Measurements from ENCODE around the gene MYO9B. TPM values are rescaled to one million over a fixed set of nuclear protein-coding genes. Genes with fewer than 3 reads are reported as not detected.

The MYO9B gene
- total RNA-seq, 1 experiment from 2014 or later, result 79.4 TPM

DNA sequence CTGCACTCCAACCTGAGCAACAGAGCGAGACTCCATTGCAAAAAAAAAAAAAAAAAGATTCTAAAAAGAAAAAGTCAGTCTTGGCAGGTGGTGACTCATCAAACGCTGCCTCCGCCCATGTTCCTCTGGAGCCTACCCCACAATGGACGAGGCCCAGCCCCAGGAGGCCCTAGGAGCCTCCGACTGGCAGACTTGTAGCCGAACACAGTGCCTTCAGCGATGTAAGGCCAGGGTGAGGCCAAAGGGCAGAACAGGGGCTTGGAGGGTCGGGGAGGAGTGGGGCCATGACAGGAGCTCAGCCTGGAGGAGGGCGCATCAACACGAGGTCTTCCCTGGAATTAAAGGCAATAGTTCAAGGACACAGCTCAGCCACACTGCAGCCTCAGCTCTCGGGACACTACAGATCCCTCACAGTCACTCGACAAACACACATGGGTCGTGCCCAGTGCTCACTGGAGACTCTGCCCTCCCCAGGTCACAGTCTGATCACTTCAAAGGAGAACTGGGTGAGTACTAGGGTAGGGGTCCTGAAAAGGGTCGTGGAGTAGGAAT, 144.7 kb downstream of the MYO9B start:
- H3K9me3 ChIP-seq (ENCODE audit: control insufficient read depth, insufficient read depth, low read depth, low read length), result no peaks in the 10 kb centered on the region
- H3K36me3 ChIP-seq (ENCODE audit: control insufficient read depth, insufficient read depth, low read length), result no peaks in the 10 kb centered on the region
- no peak for DNase-seq (ENCODE audit: low read depth, low spot score)
- intact Hi-C loops (cut with micrococcal nuclease; ENCODE audit: unreplicated experiment) (loop anchor here (10.0 kb wide), 1 partner anchor 65 kb away; the partner anchor contains the start of gene ANKLE1), in situ Hi-C loops (cut with HindIII; ENCODE audit: low pct_unique_long_range_greater_than_20kb, low sequenced_read_pairs) (no loop called here)
- no peaks in the 10 kb centered on the region for H3K27me3 ChIP-seq (ENCODE audit: control insufficient read depth, insufficient read depth, low read length)
- ATAC-seq, result no peak
- TF ChIP-seq TCF7L2 (IDR thresholded peaks at IDR 0.05; ENCODE audit: low read depth, low read length), result no peak
- peak; percentile 21; the same call in 1 of the 2 replicates for TF ChIP-seq POLR2AphosphoS5 (IDR thresholded peaks at IDR 0.05; ENCODE audit: low read depth, low read length)
- no peak overlapping the region for H3K4me3 ChIP-seq (ENCODE audit: low read depth in 2 of 2, low read length in 2 of 2)
- H3K27ac ChIP-seq (ENCODE audit: low read length), result no peak overlapping the region
- BruUV-seq (replicated peaks), result no TSS peak
- POLR2A ChIA-PET, result no interaction called here
- no peaks in the 10 kb centered on the region for H3K4me1 ChIP-seq (ENCODE audit: control insufficient read depth, insufficient read depth, low read length)
- CTCF ChIA-PET, result no interaction called here

DNA sequence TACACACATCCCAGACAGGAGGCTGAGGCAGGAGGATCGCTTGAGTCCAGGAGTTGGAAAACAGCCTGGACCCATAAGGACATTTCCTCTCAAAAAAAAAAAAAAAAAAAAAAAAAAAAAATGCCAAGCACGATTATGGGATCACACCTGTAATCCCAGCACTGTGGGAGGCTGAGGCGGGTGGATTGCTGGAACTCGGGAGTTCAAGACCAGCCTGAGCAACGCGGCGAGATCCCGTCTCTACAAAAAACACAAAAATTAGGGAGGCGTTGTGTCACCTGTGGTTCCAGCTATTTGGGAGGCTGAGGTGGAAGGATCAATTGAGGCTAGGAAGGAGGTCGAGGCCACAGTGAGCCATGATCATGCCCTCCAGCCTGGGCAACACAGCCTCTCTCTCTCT, 149.5 kb downstream of the MYO9B start:
- no TSS peak for BruUV-seq (replicated peaks)
- no peak for ATAC-seq
- in situ Hi-C loops (cut with HindIII; ENCODE audit: low pct_unique_long_range_greater_than_20kb, low sequenced_read_pairs), result no loop called here

More for the DNA sequence above, 149.5 kb downstream of the MYO9B start:
- Histone ChIP-seq H3K4me1 (ENCODE audit: control insufficient read depth, insufficient read depth, low read length) (peaks cover 4% of the 10 kb centered on the region), H3K27me3 (ENCODE audit: control insufficient read depth, insufficient read depth, low read length) (no peaks in the 10 kb centered on the region), H3K36me3 (ENCODE audit: control insufficient read depth, insufficient read depth, low read length) (no peaks in the 10 kb centered on the region; the same call in 1 of the 2 replicates), H3K27ac (ENCODE audit: low read length) (no peak overlapping the region), H3K9me3 (ENCODE audit: control insufficient read depth, insufficient read depth, low read depth, low read length) (no peaks in the 10 kb centered on the region), H3K4me3 (ENCODE audit: low read depth in 2 of 2, low read length in 2 of 2) (peak overlapping the region in 1 of 2 experiments; percentile 76; a peak in 2 of 4 replicates)
- ChIA-PET CTCF (no interaction called here), POLR2A (no interaction called here)
- TF ChIP-seq, protein P1, sequence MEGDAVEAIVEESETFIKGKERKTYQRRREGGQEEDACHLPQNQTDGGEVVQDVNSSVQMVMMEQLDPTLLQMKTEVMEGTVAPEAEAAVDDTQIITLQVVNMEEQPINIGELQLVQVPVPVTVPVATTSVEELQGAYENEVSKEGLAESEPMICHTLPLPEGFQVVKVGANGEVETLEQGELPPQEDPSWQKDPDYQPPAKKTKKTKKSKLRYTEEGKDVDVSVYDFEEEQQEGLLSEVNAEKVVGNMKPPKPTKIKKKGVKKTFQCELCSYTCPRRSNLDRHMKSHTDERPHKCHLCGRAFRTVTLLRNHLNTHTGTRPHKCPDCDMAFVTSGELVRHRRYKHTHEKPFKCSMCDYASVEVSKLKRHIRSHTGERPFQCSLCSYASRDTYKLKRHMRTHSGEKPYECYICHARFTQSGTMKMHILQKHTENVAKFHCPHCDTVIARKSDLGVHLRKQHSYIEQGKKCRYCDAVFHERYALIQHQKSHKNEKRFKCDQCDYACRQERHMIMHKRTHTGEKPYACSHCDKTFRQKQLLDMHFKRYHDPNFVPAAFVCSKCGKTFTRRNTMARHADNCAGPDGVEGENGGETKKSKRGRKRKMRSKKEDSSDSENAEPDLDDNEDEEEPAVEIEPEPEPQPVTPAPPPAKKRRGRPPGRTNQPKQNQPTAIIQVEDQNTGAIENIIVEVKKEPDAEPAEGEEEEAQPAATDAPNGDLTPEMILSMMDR (IDR thresholded peaks at IDR 0.05), result no peak
- TF ChIP-seq SIN3A (IDR thresholded peaks at IDR 0.05; ENCODE audit: borderline replicate concordance, insufficient read depth, low read depth, low read length), result no peak
- no peak for TF ChIP-seq TCF7L2 (IDR thresholded peaks at IDR 0.05; ENCODE audit: low read depth, low read length)
- no peak for TF ChIP-seq POLR2AphosphoS5 (IDR thresholded peaks at IDR 0.05; ENCODE audit: low read depth, low read length)
- TF ChIP-seq, protein P2, sequence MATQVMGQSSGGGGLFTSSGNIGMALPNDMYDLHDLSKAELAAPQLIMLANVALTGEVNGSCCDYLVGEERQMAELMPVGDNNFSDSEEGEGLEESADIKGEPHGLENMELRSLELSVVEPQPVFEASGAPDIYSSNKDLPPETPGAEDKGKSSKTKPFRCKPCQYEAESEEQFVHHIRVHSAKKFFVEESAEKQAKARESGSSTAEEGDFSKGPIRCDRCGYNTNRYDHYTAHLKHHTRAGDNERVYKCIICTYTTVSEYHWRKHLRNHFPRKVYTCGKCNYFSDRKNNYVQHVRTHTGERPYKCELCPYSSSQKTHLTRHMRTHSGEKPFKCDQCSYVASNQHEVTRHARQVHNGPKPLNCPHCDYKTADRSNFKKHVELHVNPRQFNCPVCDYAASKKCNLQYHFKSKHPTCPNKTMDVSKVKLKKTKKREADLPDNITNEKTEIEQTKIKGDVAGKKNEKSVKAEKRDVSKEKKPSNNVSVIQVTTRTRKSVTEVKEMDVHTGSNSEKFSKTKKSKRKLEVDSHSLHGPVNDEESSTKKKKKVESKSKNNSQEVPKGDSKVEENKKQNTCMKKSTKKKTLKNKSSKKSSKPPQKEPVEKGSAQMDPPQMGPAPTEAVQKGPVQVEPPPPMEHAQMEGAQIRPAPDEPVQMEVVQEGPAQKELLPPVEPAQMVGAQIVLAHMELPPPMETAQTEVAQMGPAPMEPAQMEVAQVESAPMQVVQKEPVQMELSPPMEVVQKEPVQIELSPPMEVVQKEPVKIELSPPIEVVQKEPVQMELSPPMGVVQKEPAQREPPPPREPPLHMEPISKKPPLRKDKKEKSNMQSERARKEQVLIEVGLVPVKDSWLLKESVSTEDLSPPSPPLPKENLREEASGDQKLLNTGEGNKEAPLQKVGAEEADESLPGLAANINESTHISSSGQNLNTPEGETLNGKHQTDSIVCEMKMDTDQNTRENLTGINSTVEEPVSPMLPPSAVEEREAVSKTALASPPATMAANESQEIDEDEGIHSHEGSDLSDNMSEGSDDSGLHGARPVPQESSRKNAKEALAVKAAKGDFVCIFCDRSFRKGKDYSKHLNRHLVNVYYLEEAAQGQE (IDR thresholded peaks at IDR 0.05; ENCODE audit: insufficient read depth in 1 of 2, low read depth in 2 of 2, low read length in 1 of 2), result no peak
- DNase-seq (ENCODE audit: low read depth, low spot score), result no peak
- intact Hi-C loops (cut with micrococcal nuclease; ENCODE audit: unreplicated experiment), result loop anchor here (10.0 kb wide), 1 partner anchor 60 kb away; the partner anchor contains the start of gene ANKLE1

Data from Panc1 (cell line).